Activated CD8-positive, alpha-beta T cell treated with anti-CD3 and anti-CD28 coated beads, Interleukin-2, amount 10 ng/mL, durations not matched to agents 7 days and 5 days (primary cell): ENCODE measurements around the gene LRRC63. TPM values are rescaled to one million over a fixed set of nuclear protein-coding genes. Genes with fewer than 3 reads are reported as not detected.

Experiments used
- ATAC-seq: fragments of 150-1000 bp; cut with Tn5 transposase; one replicate; pipeline ENCODE4 v1.10.0; 2021; ENCODE audit warnings: moderate library complexity
- CTCF ChIA-PET: fragments of 350-600 bp; sonication (Branson Sonifier 250); formaldehyde crosslinking; loops from one replicate; lab custom pipeline; 2021; ENCODE audit warnings: antibody characterized with exemption; lab: Charles Lee
- POLR2A ChIA-PET: fragments of 350-600 bp; sonication (Branson Sonifier 250); formaldehyde crosslinking; loops from one replicate; lab custom pipeline; 2021; ENCODE audit warnings: antibody characterized with exemption; lab: Charles Lee
- DNase-seq: peaks from one replicate; pipeline ENCODE4 v3.0.0-alpha.2; 2020
- H3K27ac Mint-ChIP-seq: one replicate; pipeline ENCODE4 v1.8.0; 2021; ENCODE audit warnings: mild to moderate bottlenecking, mixed read lengths
- H3K27me3 Mint-ChIP-seq: one replicate; pipeline ENCODE4 v1.8.0; 2021; ENCODE audit warnings: low read depth, mixed read lengths
- H3K36me3 Mint-ChIP-seq: one replicate; pipeline ENCODE4 v1.8.0; 2021; ENCODE audit warnings: low read depth, mixed read lengths
- H3K4me1 Mint-ChIP-seq: one replicate; pipeline ENCODE4 v1.8.0; 2021; ENCODE audit warnings: low read depth, mixed read lengths
- H3K4me3 Mint-ChIP-seq: one replicate; pipeline ENCODE4 v1.8.0; 2021; ENCODE audit warnings: mild to moderate bottlenecking, mixed read lengths
- H3K9me3 Mint-ChIP-seq: one replicate; pipeline ENCODE4 v1.8.0; 2022; ENCODE audit warnings: mixed read lengths; ENCODE audit not compliant: insufficient read depth
- total RNA-seq, 2 experiments: library from RNA; stranded (reverse); gene quantifications; one replicate each; pipeline ENCODE4 v1.2.3, GENCODE V29; 2021

LRRC63 gene
- total RNA-seq, 2 experiments from 2014 or later, result 1.7 to 2.2 TPM

DNA sequence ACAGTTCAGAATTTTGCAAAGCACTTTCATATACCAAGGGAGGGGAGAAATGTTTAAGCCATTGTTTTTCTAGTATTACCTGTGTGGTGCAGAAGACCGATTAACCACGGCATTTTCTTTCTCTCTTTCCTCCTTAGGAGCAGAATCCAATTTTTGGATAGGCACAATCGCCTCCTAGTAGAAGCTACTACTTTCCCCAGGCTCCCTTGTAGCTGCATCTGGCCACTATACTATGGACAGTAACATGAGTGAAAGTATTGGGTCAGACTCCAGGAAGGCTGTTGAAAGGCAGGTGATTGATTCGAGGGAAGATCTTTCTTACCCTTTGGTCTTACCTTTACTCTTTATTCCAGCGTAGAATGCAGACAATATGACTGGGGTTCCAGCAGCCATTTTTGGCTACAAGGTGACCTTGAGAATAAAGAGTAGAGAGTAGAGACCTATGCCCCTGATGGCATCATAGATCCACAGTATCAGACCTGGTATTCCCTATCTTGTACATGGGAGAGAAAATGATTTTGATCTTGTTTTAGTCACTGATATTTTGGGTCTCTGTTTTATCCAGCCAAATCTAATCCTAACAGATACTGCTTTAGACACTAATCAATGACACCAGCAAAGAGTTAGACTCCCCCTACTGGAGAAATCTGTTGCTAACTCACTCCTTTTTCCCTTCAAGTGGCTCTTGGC is 77.0 kb downstream of the LRRC63 start:
- Mint-ChIP-seq H3K36me3 (no peaks in the 10 kb centered on the region), H3K9me3 (no peaks in the 10 kb centered on the region), H3K27ac (peak overlapping the region; percentile 51), H3K4me3 (no peak overlapping the region), H3K27me3 (no peaks in the 10 kb centered on the region), H3K4me1 (peaks cover 19% of the 10 kb centered on the region)
- DNase-seq (peak; percentile 50), ATAC-seq (peak; percentile 88)
- ChIA-PET CTCF (interaction anchor here (0.6 to 13.4 kb wide), 22 partner anchors 8 to 481 kb away, joined by 3 to 160 read pairs (median 5); no protein-coding TSS in a partner anchor), POLR2A (interaction anchor here (1.3 kb wide), 1 partner anchor 109 kb away, joined by 3 read pairs; no protein-coding TSS in a partner anchor)

- Mint-ChIP-seq H3K27ac (peak overlapping the region; percentile 9), H3K4me3 (no peak overlapping the region), H3K9me3 (no peaks in the 10 kb centered on the region), H3K27me3 (no peaks in the 10 kb centered on the region), H3K36me3 (peaks cover 2% of the 10 kb centered on the region), H3K4me1 (peaks cover 23% of the 10 kb centered on the region)
- ATAC-seq, result no peak
- CTCF ChIA-PET, result interaction anchor here (0.8 to 13.4 kb wide), 29 partner anchors 9 to 373 kb away, joined by 3 to 160 read pairs (median 5); no protein-coding TSS in a partner anchor
- POLR2A ChIA-PET, result interaction anchor here (1.3 kb wide), 1 partner anchor 110 kb away, joined by 3 read pairs; no protein-coding TSS in a partner anchor
- DNase-seq, result no peak
Observed at GRCh38 chr13:46289260-46289955, 77.7 kb downstream of the LRRC63 start.

DNA sequence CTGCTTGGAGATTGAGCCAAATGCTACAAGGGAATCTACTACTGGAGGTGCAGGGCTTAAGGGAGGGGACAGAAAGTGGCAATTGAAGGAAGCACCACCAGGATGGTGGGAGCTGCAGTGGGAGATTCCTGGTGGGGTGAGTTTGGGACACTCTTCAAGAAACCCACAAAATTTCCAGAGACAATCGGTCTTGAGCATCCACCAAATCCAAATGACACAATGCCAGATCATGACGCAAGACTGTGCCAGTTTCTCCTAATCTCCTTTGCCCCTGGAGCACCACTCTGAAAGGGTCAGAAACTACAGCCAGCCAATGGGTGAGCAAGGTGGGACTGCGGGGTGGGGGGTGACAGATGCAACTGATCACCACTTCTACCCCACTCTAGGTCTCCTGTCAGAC is 78.7 kb downstream of the LRRC63 start:
- CTCF ChIA-PET, result interaction anchor here (0.8 to 13.4 kb wide), 17 partner anchors 12 to 374 kb away, joined by 3 to 160 read pairs (median 6); no protein-coding TSS in a partner anchor
- Mint-ChIP-seq H3K36me3 (peaks cover 2% of the 10 kb centered on the region), H3K4me1 (peaks cover 31% of the 10 kb centered on the region), H3K9me3 (no peaks in the 10 kb centered on the region), H3K27ac (peak overlapping the region; percentile 28), H3K4me3 (no peak overlapping the region), H3K27me3 (no peaks in the 10 kb centered on the region)
- POLR2A ChIA-PET, result interaction anchor here (0.5 to 1.5 kb wide), 4 partner anchors 55 to 155 kb away, joined by 3 to 6 read pairs (median 5); partner anchors contain the start of gene LCP1
- DNase-seq, result no peak
- no peak for ATAC-seq

- Mint-ChIP-seq H3K4me3 (no peak overlapping the region), H3K4me1 (peaks cover 56% of the 10 kb centered on the region), H3K27ac (no peak overlapping the region), H3K36me3 (peaks cover 8% of the 10 kb centered on the region), H3K9me3 (no peaks in the 10 kb centered on the region), H3K27me3 (no peaks in the 10 kb centered on the region)
- no peak for ATAC-seq
- ChIA-PET POLR2A (interaction anchor here (1.5 kb wide), 1 partner anchor 111 kb away, joined by 3 read pairs; the partner anchor contains the start of gene LCP1), CTCF (interaction anchor here (0.8 to 13.4 kb wide), 7 partner anchors 10 to 134 kb away, joined by 3 to 160 read pairs (median 3); no protein-coding TSS in a partner anchor)
- DNase-seq, result no peak
Observed at GRCh38 chr13:46293436-46293835, 81.7 kb downstream of the LRRC63 start.

- CTCF ChIA-PET, result interaction anchor here (0.7 to 13.4 kb wide), 17 partner anchors 9 to 243 kb away, joined by 3 to 160 read pairs (median 5); partner anchors contain the start of genes LCP1, LRRC63 and ZC3H13
- DNase-seq, result peak; percentile 83
- POLR2A ChIA-PET, result interaction anchor here (0.6 to 3.0 kb wide), 14 partner anchors 11 to 244 kb away, joined by 3 to 15 read pairs (median 4); partner anchors contain the start of genes LCP1 and ZC3H13
- peak; percentile 92 for ATAC-seq
- H3K9me3 Mint-ChIP-seq, result peaks cover 6% of the 10 kb centered on the region
- peak overlapping the region; percentile 68 for H3K4me3 Mint-ChIP-seq
- H3K27ac Mint-ChIP-seq, result peak overlapping the region; percentile 98
- no peaks in the 10 kb centered on the region for H3K27me3 Mint-ChIP-seq
- H3K4me1 Mint-ChIP-seq, result peaks cover 46% of the 10 kb centered on the region
- H3K36me3 Mint-ChIP-seq, result peaks cover 23% of the 10 kb centered on the region
Observed at GRCh38 chr13:46295491-46296114, 83.9 kb downstream of the LRRC63 start.

- no peaks in the 10 kb centered on the region for H3K27me3 Mint-ChIP-seq
- H3K9me3 Mint-ChIP-seq, result peaks cover 6% of the 10 kb centered on the region
- H3K36me3 Mint-ChIP-seq, result peaks cover 24% of the 10 kb centered on the region
- ATAC-seq, result peak; percentile 60
- DNase-seq, result peak; percentile 37
- ChIA-PET POLR2A (interaction anchor here (0.8 to 3.0 kb wide), 12 partner anchors 11 to 244 kb away, joined by 3 to 15 read pairs (median 4); partner anchors contain the start of genes LCP1 and ZC3H13), CTCF (interaction anchor here (0.7 to 13.4 kb wide), 16 partner anchors 8 to 244 kb away, joined by 3 to 160 read pairs (median 5); partner anchors contain the start of genes LCP1, LRRC63 and ZC3H13)
- peaks cover 46% of the 10 kb centered on the region for H3K4me1 Mint-ChIP-seq
- H3K27ac Mint-ChIP-seq, result peak overlapping the region; percentile 98
- peak overlapping the region; percentile 68 for H3K4me3 Mint-ChIP-seq
Observed at GRCh38 chr13:46296115-46296822, 84.5 kb downstream of the LRRC63 start.

- Mint-ChIP-seq H3K36me3 (peaks cover 26% of the 10 kb centered on the region), H3K27me3 (no peaks in the 10 kb centered on the region), H3K27ac (peak overlapping the region; percentile 98), H3K4me3 (no peak overlapping the region), H3K4me1 (peaks cover 46% of the 10 kb centered on the region), H3K9me3 (peaks cover 6% of the 10 kb centered on the region)
- ChIA-PET CTCF (interaction anchor here (1.1 to 13.4 kb wide), 9 partner anchors 13 to 171 kb away, joined by 3 to 160 read pairs (median 11); partner anchors contain the start of gene LRRC63), POLR2A (interaction anchor here (1.0 to 3.0 kb wide), 4 partner anchors 10 to 123 kb away, joined by 3 to 15 read pairs (median 11); partner anchors contain the start of gene LCP1)
- DNase-seq (no peak), ATAC-seq (no peak)
Observed at GRCh38 chr13:46296921-46297320, 85.2 kb downstream of the LRRC63 start.

DNA sequence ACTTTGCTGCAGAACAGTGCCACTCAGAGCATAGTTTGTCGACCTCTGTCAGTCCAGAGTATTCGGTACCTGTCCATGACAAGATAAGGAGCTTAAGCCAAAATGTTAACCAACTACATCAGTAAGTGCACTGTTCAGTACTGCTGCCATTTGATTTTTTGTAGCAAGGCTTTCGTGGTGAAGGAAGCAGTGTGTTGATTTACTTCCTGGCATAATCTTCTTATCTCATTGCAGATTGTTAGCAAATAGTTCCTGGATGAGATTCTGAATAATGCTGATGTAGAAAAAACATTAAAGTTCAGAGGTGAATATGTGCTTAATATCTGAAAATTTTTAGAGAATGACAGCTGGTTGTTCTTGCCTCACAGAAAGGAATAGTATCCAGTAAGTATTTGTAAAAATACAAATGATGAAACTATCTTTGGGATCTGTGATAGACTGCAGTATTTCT is 85.7 kb downstream of the LRRC63 start:
- POLR2A ChIA-PET, result interaction anchor here (2.4 to 3.0 kb wide), 2 partner anchors 24 to 115 kb away, joined by 15 read pairs; partner anchors contain the start of gene LCP1
- Mint-ChIP-seq H3K9me3 (peaks cover 9% of the 10 kb centered on the region), H3K36me3 (peaks cover 28% of the 10 kb centered on the region), H3K27me3 (no peaks in the 10 kb centered on the region), H3K4me1 (peaks cover 46% of the 10 kb centered on the region), H3K4me3 (no peak overlapping the region), H3K27ac (peak overlapping the region; percentile 98)
- DNase-seq, result no peak
- no peak for ATAC-seq
- CTCF ChIA-PET, result interaction anchor here (1.0 to 13.4 kb wide), 9 partner anchors 13 to 171 kb away, joined by 3 to 160 read pairs (median 11); no protein-coding TSS in a partner anchor

DNA sequence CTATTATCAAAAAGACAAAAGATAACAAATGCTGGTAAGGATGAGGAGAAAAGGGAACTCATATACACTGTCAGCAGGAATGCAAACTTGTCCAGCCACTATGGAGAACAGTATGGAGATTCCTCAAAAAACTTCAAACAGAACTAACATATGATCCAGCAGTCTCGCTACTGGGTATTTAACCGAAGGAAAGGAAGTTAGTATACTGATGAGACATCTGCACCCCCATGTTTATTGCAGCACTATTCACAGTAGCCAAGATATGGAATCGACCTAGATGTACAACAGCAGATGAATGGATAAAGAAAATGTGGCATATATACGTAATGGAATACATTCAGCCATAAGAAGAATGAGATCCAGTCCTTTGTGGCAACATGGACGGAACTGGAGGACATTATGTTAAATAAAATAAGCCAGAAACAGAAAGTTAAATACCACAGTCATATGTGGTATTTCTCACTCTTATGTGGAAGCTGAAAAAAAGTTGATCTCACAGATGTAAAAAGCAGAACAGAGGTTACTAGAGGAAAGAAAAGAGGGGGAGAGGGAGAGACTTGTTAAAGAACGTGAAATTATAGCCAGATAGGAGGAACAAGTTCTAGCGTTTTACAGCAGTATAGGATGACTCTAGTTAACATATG is 92.1 kb downstream of the LRRC63 start:
- no peaks in the 10 kb centered on the region for H3K27me3 Mint-ChIP-seq
- H3K27ac Mint-ChIP-seq, result peak overlapping the region; percentile 11
- H3K9me3 Mint-ChIP-seq, result peaks cover 8% of the 10 kb centered on the region
- H3K4me1 Mint-ChIP-seq, result peaks cover 14% of the 10 kb centered on the region
- ATAC-seq, result peak; percentile 53
- POLR2A ChIA-PET, result no interaction called here
- peaks cover 20% of the 10 kb centered on the region for H3K36me3 Mint-ChIP-seq
- CTCF ChIA-PET, result interaction anchor here (0.6 to 2.3 kb wide), 6 partner anchors 8 to 767 kb away, joined by 3 to 9 read pairs (median 4); no protein-coding TSS in a partner anchor
- H3K4me3 Mint-ChIP-seq, result peak overlapping the region; percentile 2
- no peak for DNase-seq
